Naive thymus-derived CD4-positive, alpha-beta T cell (primary cell): Measurements from ENCODE around the gene TEX101. TPM values are rescaled to one million over a fixed set of nuclear protein-coding genes. Genes with fewer than 3 reads are reported as not detected.
"Not testable (repeated sequence)": the region's sequence is repeated elsewhere in the genome, so short reads cannot be mapped to it uniquely, and the experiment has no call there.

Experiments used
- ATAC-seq: fragments of 150-1000 bp; cut with Tn5 transposase; 2 replicates; pipeline ENCODE4 v1.10.0; 2021; ENCODE audit warnings: mild to moderate bottlenecking, moderate library complexity
- CTCF ChIA-PET: fragments of 350-600 bp; sonication (Branson Sonifier 250); formaldehyde crosslinking; loops from one replicate; lab custom pipeline; 2021; ENCODE audit warnings: antibody characterized with exemption; lab: Charles Lee
- POLR2A ChIA-PET: fragments of 350-600 bp; sonication (Branson Sonifier 250); formaldehyde crosslinking; loops from one replicate; lab custom pipeline; 2021; ENCODE audit warnings: antibody characterized with exemption, inconsistent platforms; lab: Charles Lee
- DNase-seq, 9 donors: peaks; one replicate each; pipeline versions ENCODE4 v3.0.0 to v3.0.0-alpha.2; 2020 to 2022; ENCODE audit warnings: mixed read lengths in 1 of 9
- H3K27ac ChIP-seq: one replicate; pipeline ENCODE4 v1.7.0; 2013; ENCODE audit warnings: mild to moderate bottlenecking, low read depth, low read length, moderate library complexity
- H3K27me3 ChIP-seq, 2 donors: one replicate each; pipeline ENCODE4 v1.7.0; 2013; ENCODE audit warnings: low read length in 2 of 2, mild to moderate bottlenecking in 2 of 2, moderate library complexity in 2 of 2; ENCODE audit not compliant: control insufficient read depth in 2 of 2, insufficient read depth in 2 of 2
- H3K36me3 ChIP-seq, 3 experiments: 1 replicate in 2 of 3; 2 replicates in 1 of 3; pipeline ENCODE4 v1.7.0; 2013; ENCODE audit warnings: low read length in 3 of 3, mild to moderate bottlenecking in 3 of 3, moderate library complexity in 1 of 3; ENCODE audit not compliant: insufficient read depth in 3 of 3, control insufficient read depth in 2 of 3
- H3K4me1 ChIP-seq, 2 donors: one replicate each; pipeline ENCODE4 v1.7.0; 2013; ENCODE audit warnings: low read length in 2 of 2, mild to moderate bottlenecking in 2 of 2, moderate library complexity in 1 of 2; ENCODE audit not compliant: control insufficient read depth in 2 of 2, insufficient read depth in 2 of 2
- H3K4me3 ChIP-seq: 2 replicates; pipeline ENCODE4 v1.7.0; 2013; ENCODE audit warnings: mild to moderate bottlenecking, low read length
- H3K9me3 ChIP-seq, 3 experiments: 1 replicate in 2 of 3; 2 replicates in 1 of 3; pipeline ENCODE4 v1.7.0; 2013; ENCODE audit warnings: low read length in 3 of 3; ENCODE audit not compliant: control insufficient read depth in 2 of 3
- H3K27ac Mint-ChIP-seq, 9 donors: one replicate each; pipeline ENCODE4 v1.8.0; 2020 to 2022; ENCODE audit warnings: mixed read lengths in 9 of 9, mild to moderate bottlenecking in 8 of 9, moderate library complexity in 5 of 9, inconsistent platforms in 2 of 9
- H3K27me3 Mint-ChIP-seq, 5 donors: one replicate each; pipeline ENCODE4 v1.8.0; 2021 to 2022; ENCODE audit warnings: mixed read lengths in 5 of 5, mild to moderate bottlenecking in 1 of 5
- H3K36me3 Mint-ChIP-seq, 5 donors: one replicate each; pipeline ENCODE4 v1.8.0; 2020 to 2022; ENCODE audit warnings: mixed read lengths in 5 of 5, mild to moderate bottlenecking in 3 of 5, inconsistent platforms in 1 of 5
- H3K4me1 Mint-ChIP-seq, 7 donors: one replicate each; pipeline ENCODE4 v1.8.0; 2020 to 2022; ENCODE audit warnings: mixed read lengths in 7 of 7, mild to moderate bottlenecking in 3 of 7, inconsistent platforms in 1 of 7
- H3K4me3 Mint-ChIP-seq, 10 donors: one replicate each; pipeline ENCODE4 v1.8.0; 2020 to 2022; ENCODE audit warnings: mild to moderate bottlenecking in 10 of 10, mixed read lengths in 10 of 10, moderate library complexity in 6 of 10, inconsistent platforms in 2 of 10
- H3K9me3 Mint-ChIP-seq, 11 donors: one replicate each; pipeline ENCODE4 v1.8.0; 2020 to 2022; ENCODE audit warnings: mixed read lengths in 11 of 11, mild to moderate bottlenecking in 4 of 11, inconsistent platforms in 1 of 11, moderate library complexity in 1 of 11
- intact Hi-C, 2 donors: fragments of 100-400 bp; cut with micrococcal nuclease; formaldehyde crosslinking; loops; one replicate each; pipeline ENCODE4 v1.15.1; 2023
- polyA plus RNA-seq, 2 donors: library from polyadenylated mRNA; unstranded; fragments of 300-500 nt; fragmentation: Illumina TruSeq; gene quantifications; one replicate each; pipeline ENCODE4 v1.2.3, GENCODE V29; 2021
- total RNA-seq, 6 experiments: library from RNA in 5 of 6; stranded (reverse) in 5 of 6; gene quantifications; 1 replicate in 5 of 6; 2 replicates in 1 of 6; pipeline ENCODE4 v1.2.3 and lab custom pipeline; 2021 to 2026

The TEX101 gene
- total RNA-seq (1 to 10 TPM in 1 of 5 experiments, not detected in 4; 1.1 TPM), polyA plus RNA-seq (not detected), total RNA-seq (lab: John Stamatoyannopoulos, UW) (not detected)

- Histone ChIP-seq H3K36me3 (no peaks in the 10 kb centered on the region), H3K9me3 (no peaks in the 10 kb centered on the region), H3K4me3 (no peak within 1 kb of the TSS), H3K4me1 (no peaks in the 10 kb centered on the region), H3K27ac (no peak within 1 kb of the TSS), H3K27me3 (no peaks in the 10 kb centered on the region)
- Mint-ChIP-seq H3K27ac (no peak within 1 kb of the TSS), H3K27me3 (peaks cover 0 to 7% (median 0%) of the 10 kb centered on the region in 5 donors), H3K9me3 (peaks cover 0 to 22% (median 4%) of the 10 kb centered on the region in 11 donors), H3K36me3 (peaks cover 0 to 11% (median 5%) of the 10 kb centered on the region in 5 donors), H3K4me1 (no peaks in the 10 kb centered on the region), H3K4me3 (no peak within 1 kb of the TSS)
- POLR2A ChIA-PET, result no interaction called here
- no peak for DNase-seq
- no peak for ATAC-seq
- CTCF ChIA-PET, result no interaction called here
- intact Hi-C loops, result no loop called here
These were observed at the start of gene TEX101 for GRCh38 chr19:43414554-43414953. Gene TEX101 (plus strand): TSS chr19:43414890. CDS start chr19:43415920, 1,030 bp downstream.

- H3K4me1 ChIP-seq, H3K36me3 ChIP-seq, H3K9me3 Mint-ChIP-seq, CTCF ChIA-PET, H3K4me1 Mint-ChIP-seq, H3K4me3 ChIP-seq, ATAC-seq, H3K4me3 Mint-ChIP-seq, H3K36me3 Mint-ChIP-seq, H3K9me3 ChIP-seq, H3K27ac ChIP-seq, H3K27ac Mint-ChIP-seq, intact Hi-C loops, POLR2A ChIA-PET, H3K27me3 ChIP-seq, DNase-seq: not testable (repeated sequence)
- peaks cover 2 to 26% (median 4%) of the 10 kb centered on the region in 5 donors for H3K27me3 Mint-ChIP-seq
These were observed 49.0 kb upstream of the TEX101 start for GRCh38 chr19:43365677-43366076.

GRCh38 chr19:43367822-43368221 lies 46.9 kb upstream of the TEX101 start:
- H3K9me3 ChIP-seq, result no peaks in the 10 kb centered on the region
- no peaks in the 10 kb centered on the region for H3K4me1 ChIP-seq
- Mint-ChIP-seq H3K9me3 (no peaks in the 10 kb centered on the region), H3K27ac (no peak overlapping the region), H3K27me3 (peaks cover 2 to 26% (median 7%) of the 10 kb centered on the region in 5 donors), H3K4me1 (peaks cover 0 to 6% (median 0%) of the 10 kb centered on the region in 7 donors), H3K36me3 (no peaks in the 10 kb centered on the region), H3K4me3 (no peak overlapping the region)
- ChIA-PET CTCF (no interaction called here), POLR2A (no interaction called here)
- no peak overlapping the region for H3K27ac ChIP-seq
- no peaks in the 10 kb centered on the region for H3K36me3 ChIP-seq
- intact Hi-C loops, result no loop called here
- DNase-seq (no peak), ATAC-seq (no peak)
- no peak overlapping the region for H3K4me3 ChIP-seq
- no peaks in the 10 kb centered on the region for H3K27me3 ChIP-seq

- H3K9me3 Mint-ChIP-seq, H3K4me3 ChIP-seq, H3K4me3 Mint-ChIP-seq, H3K36me3 ChIP-seq, ATAC-seq, H3K27me3 ChIP-seq, intact Hi-C loops, H3K27ac Mint-ChIP-seq, H3K4me1 Mint-ChIP-seq, H3K27ac ChIP-seq, DNase-seq, H3K4me1 ChIP-seq, CTCF ChIA-PET, H3K9me3 ChIP-seq, POLR2A ChIA-PET, H3K36me3 Mint-ChIP-seq: not testable (repeated sequence)
- H3K27me3 Mint-ChIP-seq, result peaks cover 2 to 18% (median 6%) of the 10 kb centered on the region in 5 donors
These were observed 45.8 kb upstream of the TEX101 start for GRCh38 chr19:43368897-43369296.

GRCh38 chr19:43371909-43372308 lies 42.8 kb upstream of the TEX101 start:
- intact Hi-C loops, result no loop called here
- Histone ChIP-seq H3K4me1 (no peaks in the 10 kb centered on the region), H3K27me3 (no peaks in the 10 kb centered on the region), H3K9me3 (no peaks in the 10 kb centered on the region), H3K27ac (no peak overlapping the region), H3K36me3 (no peaks in the 10 kb centered on the region), H3K4me3 (no peak overlapping the region)
- H3K4me1 Mint-ChIP-seq, result peaks cover 0 to 6% (median 0%) of the 10 kb centered on the region in 7 donors
- no peak overlapping the region for H3K27ac Mint-ChIP-seq
- H3K27me3 Mint-ChIP-seq, result peaks cover 0 to 18% (median 6%) of the 10 kb centered on the region in 5 donors
- POLR2A ChIA-PET, result no interaction called here
- H3K36me3 Mint-ChIP-seq, result no peaks in the 10 kb centered on the region
- no peak overlapping the region for H3K4me3 Mint-ChIP-seq
- CTCF ChIA-PET, result no interaction called here
- ATAC-seq, result no peak
- no peak for DNase-seq
- no peaks in the 10 kb centered on the region for H3K9me3 Mint-ChIP-seq

GRCh38 chr19:43372462-43372861 lies 42.2 kb upstream of the TEX101 start:
- POLR2A ChIA-PET, result no interaction called here
- no peaks in the 10 kb centered on the region for H3K36me3 ChIP-seq
- H3K4me1 Mint-ChIP-seq, result peaks cover 0 to 6% (median 0%) of the 10 kb centered on the region in 7 donors
- CTCF ChIA-PET, result no interaction called here
- peaks cover 0 to 18% (median 6%) of the 10 kb centered on the region in 5 donors for H3K27me3 Mint-ChIP-seq
- H3K4me3 Mint-ChIP-seq, result no peak overlapping the region
- H3K4me3 ChIP-seq, result no peak overlapping the region
- intact Hi-C loops, result no loop called here
- no peaks in the 10 kb centered on the region for H3K36me3 Mint-ChIP-seq
- no peaks in the 10 kb centered on the region for H3K9me3 Mint-ChIP-seq
- DNase-seq (no peak), ATAC-seq (peak; percentile 36)
- no peaks in the 10 kb centered on the region for H3K4me1 ChIP-seq
- H3K27me3 ChIP-seq, result no peaks in the 10 kb centered on the region
- no peaks in the 10 kb centered on the region for H3K9me3 ChIP-seq
- no peak overlapping the region for H3K27ac ChIP-seq
- H3K27ac Mint-ChIP-seq, result no peak overlapping the region

GRCh38 chr19:43377624-43378023 lies 37.1 kb upstream of the TEX101 start:
- ATAC-seq, H3K27me3 Mint-ChIP-seq, H3K36me3 ChIP-seq, H3K4me1 Mint-ChIP-seq, intact Hi-C loops, POLR2A ChIA-PET, H3K36me3 Mint-ChIP-seq, H3K27me3 ChIP-seq, DNase-seq, H3K4me1 ChIP-seq, H3K9me3 ChIP-seq, H3K4me3 ChIP-seq, H3K9me3 Mint-ChIP-seq, H3K27ac Mint-ChIP-seq, H3K4me3 Mint-ChIP-seq, CTCF ChIA-PET, H3K27ac ChIP-seq: not testable (repeated sequence)
